ENCODE results near the gene NFATC4.
"Not testable (repeated sequence)": the region's sequence is repeated elsewhere in the genome, so short reads cannot be mapped to it uniquely, and the experiment has no call there.

The NFATC4 gene

DNA sequence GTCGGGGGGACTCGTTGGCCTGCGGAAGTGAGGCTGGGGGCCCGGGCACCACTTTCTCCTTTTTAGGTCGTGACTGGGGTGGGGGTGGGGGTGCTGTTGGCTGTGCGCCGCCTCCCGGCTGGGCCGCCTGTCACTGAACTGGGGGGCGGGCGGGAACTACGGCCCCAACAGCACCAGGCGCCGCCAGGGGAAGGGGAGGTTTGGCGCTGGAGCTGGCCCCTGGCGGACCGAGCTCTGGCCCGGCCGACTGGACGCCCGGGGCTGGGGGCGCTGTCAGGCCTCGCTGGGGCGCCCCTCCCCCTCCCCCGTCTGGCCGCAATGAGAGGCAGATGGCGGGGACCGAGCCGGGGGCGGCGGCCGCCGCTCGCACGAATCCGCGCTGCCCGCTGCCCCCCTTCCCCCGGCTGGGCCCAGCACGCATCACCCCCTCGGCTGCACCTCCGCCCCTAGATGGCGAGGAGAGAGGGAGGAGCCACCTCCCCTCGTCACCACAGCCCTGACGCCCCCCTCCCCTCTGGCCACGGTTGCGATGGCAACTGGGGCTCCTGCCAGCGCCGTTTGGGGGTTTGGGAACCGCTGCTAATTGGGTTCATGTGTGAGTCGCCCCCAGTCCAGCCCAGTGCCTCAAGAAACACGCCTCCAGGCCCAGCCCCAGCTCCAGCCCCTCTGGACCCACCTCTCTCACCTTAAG, 723 bp downstream of the NFATC4 start:
- DNase-seq = peak; percentile 64

DNA sequence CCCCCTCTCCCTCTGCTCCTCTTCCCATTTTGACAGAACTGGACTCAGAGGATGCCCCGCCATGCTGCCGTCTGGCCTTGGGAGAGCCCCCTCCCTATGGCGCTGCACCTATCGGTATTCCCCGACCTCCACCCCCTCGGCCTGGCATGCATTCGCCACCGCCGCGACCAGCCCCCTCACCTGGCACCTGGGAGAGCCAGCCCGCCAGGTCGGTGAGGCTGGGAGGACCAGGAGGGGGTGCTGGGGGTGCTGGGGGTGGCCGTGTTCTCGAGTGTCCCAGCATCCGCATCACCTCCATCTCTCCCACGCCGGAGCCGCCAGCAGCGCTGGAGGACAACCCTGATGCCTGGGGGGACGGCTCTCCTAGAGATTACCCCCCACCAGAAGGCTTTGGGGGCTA, 1.5 kb downstream of the NFATC4 start:
- no peak for DNase-seq

DNA sequence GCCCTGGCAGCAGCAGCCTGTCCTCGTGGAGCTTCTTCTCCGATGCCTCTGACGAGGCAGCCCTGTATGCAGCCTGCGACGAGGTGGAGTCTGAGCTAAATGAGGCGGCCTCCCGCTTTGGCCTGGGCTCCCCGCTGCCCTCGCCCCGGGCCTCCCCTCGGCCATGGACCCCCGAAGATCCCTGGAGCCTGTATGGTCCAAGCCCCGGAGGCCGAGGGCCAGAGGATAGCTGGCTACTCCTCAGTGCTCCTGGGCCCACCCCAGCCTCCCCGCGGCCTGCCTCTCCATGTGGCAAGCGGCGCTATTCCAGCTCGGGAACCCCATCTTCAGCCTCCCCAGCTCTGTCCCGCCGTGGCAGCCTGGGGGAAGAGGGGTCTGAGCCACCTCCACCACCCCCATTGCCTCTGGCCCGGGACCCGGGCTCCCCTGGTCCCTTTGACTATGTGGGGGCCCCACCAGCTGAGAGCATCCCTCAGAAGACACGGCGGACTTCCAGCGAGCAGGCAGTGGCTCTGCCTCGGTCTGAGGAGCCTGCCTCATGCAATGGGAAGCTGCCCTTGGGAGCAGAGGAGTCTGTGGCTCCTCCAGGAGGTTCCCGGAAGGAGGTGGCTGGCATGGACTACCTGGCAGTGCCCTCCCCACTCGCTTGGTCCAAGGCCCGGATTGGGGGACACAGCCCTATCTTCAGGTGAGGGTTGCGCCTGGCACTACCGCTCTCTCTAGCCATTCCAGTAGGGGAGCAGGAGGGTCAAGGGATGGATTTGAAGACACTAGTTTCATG, 2.1 kb downstream of the NFATC4 start:
- DNase-seq = no peak

- no peak for DNase-seq
These were observed 2.8 kb downstream of the NFATC4 start for GRCh38 chr14:24370748-24371147.

DNA sequence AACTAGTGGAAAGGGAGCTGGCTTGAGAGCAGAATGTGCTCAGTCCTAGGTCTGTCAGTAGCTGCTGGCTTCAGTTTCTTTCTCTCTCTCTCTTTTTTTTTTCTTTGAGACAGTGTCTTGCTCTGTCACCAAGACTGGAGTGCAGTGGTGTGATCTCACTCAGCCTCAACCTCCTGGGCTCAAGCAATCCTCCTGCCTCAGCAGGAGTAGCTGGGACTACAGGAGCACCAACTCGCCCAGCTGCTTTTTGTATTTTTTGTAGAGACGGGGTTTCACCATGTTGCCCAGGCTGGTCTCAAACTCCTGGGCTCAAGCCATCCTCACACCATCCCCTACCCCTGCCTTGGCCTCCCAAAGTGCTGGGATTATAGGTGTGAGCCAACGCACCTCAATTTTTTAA, 3.6 kb downstream of the NFATC4 start:
- not testable (repeated sequence) for DNase-seq

GRCh38 chr14:24372701-24373416, 4.9 kb downstream of the NFATC4 start:
- no peak for DNase-seq

- DNase-seq = no peak
These were observed 8.6 kb downstream of the NFATC4 start for GRCh38 chr14:24376448-24377070.

DNA sequence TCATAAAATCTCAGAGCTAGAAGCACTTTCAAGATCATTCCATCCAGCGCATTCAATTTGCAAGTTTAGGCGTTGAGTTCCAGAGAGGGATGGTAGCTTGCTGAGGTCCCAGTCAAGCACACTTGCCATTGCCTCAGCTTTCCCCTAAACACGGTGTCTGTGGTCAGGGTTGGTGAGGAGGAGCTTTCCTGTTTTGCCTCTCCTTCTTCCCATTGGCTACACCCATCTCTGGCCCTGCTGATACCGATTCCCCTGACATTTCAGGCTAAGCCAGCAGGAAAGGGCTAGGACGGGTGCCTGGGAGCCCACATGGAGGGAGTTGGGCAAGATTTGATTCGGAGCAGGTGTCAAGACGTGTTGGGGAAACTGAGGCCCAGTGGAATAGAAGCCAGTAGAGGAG, 9.1 kb downstream of the NFATC4 start:
- DNase-seq = peak; percentile 9

DNA sequence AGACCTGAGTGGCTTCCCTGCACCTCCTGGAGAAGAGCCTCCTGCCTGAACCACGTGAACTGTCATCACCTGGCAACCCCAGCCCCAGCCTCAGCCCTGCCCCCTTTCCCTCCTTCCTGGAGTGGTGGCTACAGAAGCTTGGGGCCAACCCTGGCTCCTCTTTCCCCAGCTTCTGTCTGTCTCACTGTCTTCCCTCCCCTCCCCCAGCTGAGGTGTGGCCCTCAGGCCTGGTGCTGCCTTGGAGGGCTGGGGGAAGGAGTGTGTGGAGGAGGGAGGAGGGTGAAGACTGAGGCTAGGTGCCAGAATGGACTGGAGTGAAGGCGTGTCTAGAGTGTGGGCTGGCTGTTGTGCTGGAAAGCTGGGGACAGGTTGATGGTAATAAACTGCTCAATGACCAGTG, 9.7 kb downstream of the NFATC4 start:
- peak; percentile 55 for DNase-seq

- DNase-seq = no peak
These were observed 10.3 kb downstream of the NFATC4 start for GRCh38 chr14:24378327-24378726.

DNA sequence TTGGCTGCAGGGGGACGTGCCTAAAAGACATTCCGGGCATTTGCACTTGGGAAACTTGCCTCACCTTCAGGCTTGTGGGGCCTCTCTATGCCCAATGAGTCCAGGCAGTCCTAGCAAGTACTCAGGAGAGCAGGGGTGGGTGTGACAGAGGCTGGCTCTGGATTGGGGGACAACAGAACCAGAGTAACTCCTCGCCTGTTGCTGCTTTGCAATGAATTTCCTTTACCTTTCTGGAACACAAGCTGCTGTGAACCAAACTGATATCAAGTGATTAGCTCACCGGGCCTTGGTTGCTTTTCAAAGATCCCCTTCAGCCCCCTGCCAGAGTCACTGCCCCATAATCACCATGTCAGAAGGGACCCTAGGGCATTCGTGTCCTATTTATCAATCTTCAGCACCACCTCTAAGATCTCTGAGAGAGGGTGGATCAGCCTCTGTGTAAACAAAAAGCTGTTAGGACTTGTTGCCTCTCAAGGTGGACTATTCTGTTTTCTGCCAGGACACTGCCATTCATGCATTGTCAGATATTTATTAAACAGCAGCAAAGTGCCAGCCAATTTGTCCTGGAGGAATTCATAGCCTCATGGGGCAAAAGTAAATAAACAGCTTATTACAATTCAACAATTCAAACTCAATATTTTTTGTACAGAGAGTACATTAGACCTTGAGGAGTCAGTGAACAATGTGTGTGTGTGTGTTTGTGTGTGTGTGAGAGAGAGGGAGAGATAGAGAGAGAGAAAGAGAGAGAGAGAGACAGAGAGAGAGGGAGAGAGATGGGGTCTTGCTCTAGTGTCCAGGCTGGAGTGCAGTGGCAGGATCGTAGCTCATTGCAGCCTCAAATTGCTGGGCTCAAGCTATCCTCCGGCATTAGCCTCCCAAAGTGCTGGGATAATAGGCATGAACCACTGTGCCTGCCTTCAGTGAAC, 11.3 kb downstream of the NFATC4 start:
- no peak for DNase-seq

- no peak for DNase-seq
These were observed 12.1 kb downstream of the NFATC4 start for GRCh38 chr14:24379907-24380730.

GRCh38 chr14:24381363-24382063, 13.5 kb downstream of the NFATC4 start:
- DNase-seq = no peak

DNA sequence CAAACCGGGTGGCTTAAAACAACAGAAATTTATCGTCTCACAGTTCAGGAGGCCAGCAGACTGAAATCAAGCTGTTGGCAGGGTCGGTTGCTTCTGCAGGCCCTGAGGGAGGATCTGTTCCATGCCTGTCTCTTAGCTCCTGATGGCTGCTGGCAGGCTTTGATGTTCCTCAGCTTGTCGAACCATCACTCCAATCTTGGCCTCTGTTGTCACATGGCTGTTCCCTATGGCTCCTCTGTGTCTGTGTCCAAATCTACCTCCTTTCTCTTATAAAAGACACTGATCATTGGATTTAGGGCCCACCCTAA, 14.0 kb downstream of the NFATC4 start:
- DNase-seq = no peak

DNA sequence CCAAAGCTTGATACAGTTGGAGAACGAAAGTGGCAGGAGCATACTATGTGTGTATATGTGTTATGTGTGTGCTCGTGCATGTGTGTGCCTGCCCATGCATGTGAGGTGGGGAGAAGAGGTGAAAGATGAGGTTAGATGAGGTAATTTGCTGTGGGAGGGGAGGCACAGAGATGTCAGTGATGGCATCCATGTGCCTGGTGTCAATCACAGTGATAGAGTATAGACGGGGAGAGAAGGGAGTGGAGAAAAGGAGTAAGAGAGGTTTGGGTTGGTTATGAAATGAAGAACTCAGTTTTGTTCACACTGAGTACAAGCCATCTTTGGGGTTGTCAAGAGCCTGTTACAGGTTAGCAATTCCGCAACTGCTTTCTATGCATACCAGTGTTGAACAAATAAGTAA, 16.2 kb downstream of the NFATC4 start:
- no peak for DNase-seq

DNA sequence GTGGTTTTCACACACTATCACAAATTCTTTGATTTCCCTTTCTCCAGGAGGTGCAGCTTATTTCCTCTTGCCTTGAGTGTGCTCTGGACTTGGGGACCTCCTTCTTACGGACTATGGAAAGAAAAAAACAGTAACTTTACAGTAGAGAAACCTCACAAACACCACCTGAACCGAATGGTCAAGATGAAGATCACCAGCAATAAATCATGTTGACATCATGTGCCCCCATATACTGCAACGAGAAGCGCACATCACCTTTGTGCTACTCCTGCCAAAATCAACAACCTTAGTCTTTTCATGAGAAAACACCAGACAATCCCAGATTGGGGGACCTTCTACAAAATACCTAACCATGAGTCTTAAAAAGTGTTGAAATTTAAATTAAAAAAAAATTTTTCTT, 17.5 kb downstream of the NFATC4 start:
- no peak for DNase-seq

GRCh38 chr14:24387009-24387345, 19.0 kb downstream of the NFATC4 start:
- DNase-seq = no peak

- not testable (repeated sequence) for DNase-seq
These were observed 19.6 kb downstream of the NFATC4 start for GRCh38 chr14:24387579-24387978.

DNA sequence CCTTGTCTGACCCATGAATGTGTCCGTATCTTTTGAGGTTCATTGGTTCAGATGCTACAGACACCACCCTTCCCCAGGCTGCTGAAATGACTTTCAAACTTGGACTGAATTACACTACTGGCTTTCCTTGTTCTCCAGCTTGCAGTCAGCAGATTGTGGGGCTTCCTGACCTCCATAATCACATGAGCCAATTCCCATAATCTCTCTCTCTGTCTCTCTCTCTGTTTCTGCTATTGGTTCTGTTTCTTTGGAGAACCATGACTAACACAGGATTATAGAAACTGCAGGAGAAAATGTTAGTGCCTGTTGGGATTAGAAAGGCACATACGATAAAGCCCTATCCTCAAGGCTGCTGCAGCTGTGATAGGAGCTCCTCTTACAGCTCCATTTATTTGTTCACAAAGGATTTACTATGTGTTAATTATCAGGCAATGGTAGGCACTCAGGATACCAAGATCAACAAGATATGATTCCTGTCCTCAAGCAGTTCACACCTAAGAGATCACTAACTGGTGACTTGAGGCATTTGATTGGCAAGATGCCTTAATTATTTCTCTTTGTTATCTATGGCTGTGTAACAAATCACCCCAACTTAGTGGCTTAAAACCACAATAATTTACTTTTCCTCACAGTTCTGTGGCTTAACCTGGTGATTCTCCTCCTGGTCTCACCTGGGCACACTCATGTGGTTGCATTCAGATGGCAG, 20.6 kb downstream of the NFATC4 start:
- no peak for DNase-seq

GRCh38 chr14:24389226-24389848, 21.4 kb downstream of the NFATC4 start:
- no peak for DNase-seq
